RWPE2 (cell line): ENCODE results near the gene PMFBP1.

Experiments
- ATAC-seq: fragments of 200-7000 bp; cut with Tn5 transposase; 3 replicates; pipeline ENCODE4 v1.9.1; 2021; ENCODE audit warnings: low read depth
- DNase-seq: peaks from one replicate; pipeline ENCODE4 v3.0.0-alpha.2; 2020; ENCODE audit warnings: low spot score
- H3K27ac ChIP-seq: fragments of 450-650 bp; 2 replicates; pipeline ENCODE4 v1.5.1; 2017; ENCODE audit warnings: mild to moderate bottlenecking; ENCODE audit not compliant: poor library complexity, severe bottlenecking
- H3K27me3 ChIP-seq: fragments of 250-450 bp; sonication (Bioruptor Pico); 2 replicates; pipeline ENCODE4 v1.5.1; 2021; ENCODE audit warnings: mild to moderate bottlenecking, moderate library complexity; ENCODE audit not compliant: insufficient read depth, poor library complexity, severe bottlenecking
- H3K36me3 ChIP-seq: fragments of 250-450 bp; sonication (Bioruptor Pico); 2 replicates; pipeline ENCODE4 v1.5.1; 2020; ENCODE audit warnings: low read depth, mild to moderate bottlenecking, moderate library complexity
- H3K4me1 ChIP-seq: fragments of 250-450 bp; sonication (Bioruptor Pico); 2 replicates; pipeline ENCODE4 v1.5.1; 2021; ENCODE audit warnings: mild to moderate bottlenecking, moderate library complexity; ENCODE audit not compliant: insufficient read depth, poor library complexity, severe bottlenecking
- H3K4me3 ChIP-seq: fragments of 250-450 bp; sonication (Bioruptor Pico); 2 replicates; pipeline ENCODE4 v1.5.1; 2021; ENCODE audit warnings: mild to moderate bottlenecking, moderate library complexity; ENCODE audit not compliant: severe bottlenecking
- H3K9me3 ChIP-seq: fragments of 250-450 bp; sonication (Bioruptor Pico); 2 replicates; pipeline ENCODE4 v1.5.1; 2021; ENCODE audit warnings: mild to moderate bottlenecking, moderate library complexity; ENCODE audit not compliant: severe bottlenecking
- TF ChIP-seq, protein P1 (sequence below): fragments of 450-650 bp; IDR thresholded peaks from one replicate; pipeline ENCODE4 v1.5.1; 2017; ENCODE audit warnings: mild to moderate bottlenecking, moderate library complexity; ENCODE audit not compliant: poor library complexity, severe bottlenecking

The PMFBP1 gene, protein sequence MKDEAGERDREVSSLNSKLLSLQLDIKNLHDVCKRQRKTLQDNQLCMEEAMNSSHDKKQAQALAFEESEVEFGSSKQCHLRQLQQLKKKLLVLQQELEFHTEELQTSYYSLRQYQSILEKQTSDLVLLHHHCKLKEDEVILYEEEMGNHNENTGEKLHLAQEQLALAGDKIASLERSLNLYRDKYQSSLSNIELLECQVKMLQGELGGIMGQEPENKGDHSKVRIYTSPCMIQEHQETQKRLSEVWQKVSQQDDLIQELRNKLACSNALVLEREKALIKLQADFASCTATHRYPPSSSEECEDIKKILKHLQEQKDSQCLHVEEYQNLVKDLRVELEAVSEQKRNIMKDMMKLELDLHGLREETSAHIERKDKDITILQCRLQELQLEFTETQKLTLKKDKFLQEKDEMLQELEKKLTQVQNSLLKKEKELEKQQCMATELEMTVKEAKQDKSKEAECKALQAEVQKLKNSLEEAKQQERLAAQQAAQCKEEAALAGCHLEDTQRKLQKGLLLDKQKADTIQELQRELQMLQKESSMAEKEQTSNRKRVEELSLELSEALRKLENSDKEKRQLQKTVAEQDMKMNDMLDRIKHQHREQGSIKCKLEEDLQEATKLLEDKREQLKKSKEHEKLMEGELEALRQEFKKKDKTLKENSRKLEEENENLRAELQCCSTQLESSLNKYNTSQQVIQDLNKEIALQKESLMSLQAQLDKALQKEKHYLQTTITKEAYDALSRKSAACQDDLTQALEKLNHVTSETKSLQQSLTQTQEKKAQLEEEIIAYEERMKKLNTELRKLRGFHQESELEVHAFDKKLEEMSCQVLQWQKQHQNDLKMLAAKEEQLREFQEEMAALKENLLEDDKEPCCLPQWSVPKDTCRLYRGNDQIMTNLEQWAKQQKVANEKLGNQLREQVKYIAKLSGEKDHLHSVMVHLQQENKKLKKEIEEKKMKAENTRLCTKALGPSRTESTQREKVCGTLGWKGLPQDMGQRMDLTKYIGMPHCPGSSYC

DNA sequence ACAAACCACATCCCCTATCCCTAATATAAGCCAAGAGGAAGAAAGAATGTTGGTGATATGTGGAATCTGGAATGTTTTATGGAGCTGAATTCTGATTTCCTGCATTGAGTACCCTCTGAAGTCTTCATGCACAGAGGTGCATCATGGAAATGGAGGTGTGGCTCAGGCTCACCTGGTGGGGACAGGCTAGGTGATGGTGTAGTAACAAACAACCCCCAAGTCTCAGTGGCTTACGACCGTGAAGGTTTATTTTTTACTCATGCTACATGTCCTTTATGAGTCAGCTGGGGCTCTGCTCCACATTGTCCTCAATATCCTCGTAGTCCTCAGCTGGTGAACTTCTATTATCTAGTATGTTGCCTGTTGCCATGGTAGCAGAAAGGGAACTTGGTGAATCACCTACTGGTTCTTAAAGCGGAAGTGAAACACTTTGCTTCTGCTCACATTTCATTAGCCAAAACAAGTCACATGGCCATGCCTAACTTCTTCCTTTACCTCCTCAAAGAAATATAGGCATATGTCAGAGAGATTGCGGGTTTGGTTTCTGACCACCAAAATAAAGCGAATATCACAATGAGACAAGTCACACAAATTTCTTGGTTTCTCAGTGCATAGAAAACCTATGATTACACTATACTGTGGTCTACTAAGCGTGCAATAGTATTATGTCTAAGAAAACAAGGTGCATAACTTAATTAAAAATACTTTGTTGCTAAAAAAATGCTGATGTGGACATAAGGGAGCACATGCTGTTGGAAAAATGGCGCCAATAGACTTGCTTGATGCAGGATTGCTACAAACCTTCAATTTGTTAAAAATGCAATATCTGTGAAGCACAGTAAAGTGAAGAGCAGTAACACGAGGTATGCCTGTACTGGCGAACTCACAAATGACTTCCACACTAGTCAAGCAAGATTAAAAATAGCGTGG lies at the start of gene PMFBP1:
Gene PMFBP1 (minus strand): TSS at position 51 of the 930 bp plus-strand sequence. CDS start 947 bp downstream, outside the sequence.
- no peak for DNase-seq
- Histone ChIP-seq H3K9me3 (no peaks in the 10 kb centered on the region), H3K27ac (no peak within 1 kb of the TSS), H3K27me3 (no peaks in the 10 kb centered on the region), H3K36me3 (no peaks in the 10 kb centered on the region), H3K4me1 (peaks cover 4% of the 10 kb centered on the region), H3K4me3 (no peak within 1 kb of the TSS)
- TF ChIP-seq, protein P1, sequence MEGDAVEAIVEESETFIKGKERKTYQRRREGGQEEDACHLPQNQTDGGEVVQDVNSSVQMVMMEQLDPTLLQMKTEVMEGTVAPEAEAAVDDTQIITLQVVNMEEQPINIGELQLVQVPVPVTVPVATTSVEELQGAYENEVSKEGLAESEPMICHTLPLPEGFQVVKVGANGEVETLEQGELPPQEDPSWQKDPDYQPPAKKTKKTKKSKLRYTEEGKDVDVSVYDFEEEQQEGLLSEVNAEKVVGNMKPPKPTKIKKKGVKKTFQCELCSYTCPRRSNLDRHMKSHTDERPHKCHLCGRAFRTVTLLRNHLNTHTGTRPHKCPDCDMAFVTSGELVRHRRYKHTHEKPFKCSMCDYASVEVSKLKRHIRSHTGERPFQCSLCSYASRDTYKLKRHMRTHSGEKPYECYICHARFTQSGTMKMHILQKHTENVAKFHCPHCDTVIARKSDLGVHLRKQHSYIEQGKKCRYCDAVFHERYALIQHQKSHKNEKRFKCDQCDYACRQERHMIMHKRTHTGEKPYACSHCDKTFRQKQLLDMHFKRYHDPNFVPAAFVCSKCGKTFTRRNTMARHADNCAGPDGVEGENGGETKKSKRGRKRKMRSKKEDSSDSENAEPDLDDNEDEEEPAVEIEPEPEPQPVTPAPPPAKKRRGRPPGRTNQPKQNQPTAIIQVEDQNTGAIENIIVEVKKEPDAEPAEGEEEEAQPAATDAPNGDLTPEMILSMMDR: no peak
- ATAC-seq: peak; percentile 94

DNA sequence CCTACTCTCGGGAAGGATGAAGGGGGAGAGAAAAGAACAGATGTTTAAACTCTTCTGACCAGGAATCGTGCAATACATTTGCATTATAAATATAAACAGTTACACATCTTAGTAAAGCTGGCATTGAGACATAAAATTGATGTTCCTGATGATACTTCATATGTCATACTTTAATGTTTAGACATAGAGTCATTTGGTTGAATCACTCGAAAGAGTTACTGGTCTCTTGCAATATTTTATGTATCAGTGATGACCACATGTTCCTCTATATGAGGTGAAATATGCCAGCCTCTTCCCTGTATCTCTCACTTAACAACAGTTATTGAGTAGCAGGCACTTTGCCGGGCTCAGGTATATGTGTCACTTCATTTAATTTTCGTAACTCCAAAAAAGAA lies 49.7 kb upstream of the PMFBP1 start:
- H3K27ac ChIP-seq: no peak overlapping the region

DNA sequence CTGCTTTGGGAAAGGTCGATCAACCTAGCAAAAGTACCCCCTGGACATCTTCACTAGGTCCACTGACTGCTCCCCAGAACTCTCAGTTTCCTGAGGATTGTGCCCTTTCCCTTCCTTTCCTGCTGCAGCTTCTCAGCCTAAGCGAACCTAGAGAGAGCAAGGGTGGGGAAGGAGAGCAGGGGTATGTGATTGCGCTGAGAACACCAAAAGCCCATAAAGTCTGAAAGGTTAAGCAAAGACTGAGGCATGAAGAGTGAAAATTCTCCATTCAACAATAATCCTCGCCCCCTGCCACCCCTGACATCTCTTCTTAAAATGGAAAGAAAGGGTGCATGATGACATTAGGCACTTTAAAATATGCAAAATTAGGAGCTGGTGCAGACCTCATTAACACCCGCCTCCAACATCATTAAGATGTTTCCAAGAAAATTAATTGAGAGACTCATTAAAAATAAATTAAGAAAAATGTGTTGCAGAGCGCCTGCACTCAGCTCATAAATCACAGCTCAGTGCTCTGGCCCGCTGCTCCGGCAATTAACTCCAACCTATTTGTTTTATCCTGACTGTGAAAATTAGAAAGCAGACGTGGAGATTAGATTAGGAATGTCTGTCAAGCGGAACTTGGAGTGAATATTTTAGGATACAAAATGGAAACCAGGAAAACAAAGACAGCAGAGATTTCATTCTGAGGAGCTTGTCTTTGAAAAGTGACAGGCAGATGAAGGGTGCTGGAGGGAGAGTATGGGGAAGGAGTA lies 49.1 kb upstream of the PMFBP1 start:
- TF ChIP-seq, protein P1: no peak
- Histone ChIP-seq H3K27me3 (no peaks in the 10 kb centered on the region), H3K9me3 (no peaks in the 10 kb centered on the region), H3K36me3 (no peaks in the 10 kb centered on the region), H3K27ac (no peak overlapping the region), H3K4me3 (no peak overlapping the region), H3K4me1 (no peaks in the 10 kb centered on the region)
- no peak for ATAC-seq
- no peak for DNase-seq

More for the DNA sequence above, 49.7 kb upstream of the PMFBP1 start:
- TF ChIP-seq, protein P1: no peak
- DNase-seq: no peak
- H3K9me3 ChIP-seq: no peaks in the 10 kb centered on the region
- ATAC-seq: no peak
- H3K4me3 ChIP-seq: no peak overlapping the region
- no peaks in the 10 kb centered on the region for H3K36me3 ChIP-seq
- no peaks in the 10 kb centered on the region for H3K4me1 ChIP-seq
- no peaks in the 10 kb centered on the region for H3K27me3 ChIP-seq

DNA sequence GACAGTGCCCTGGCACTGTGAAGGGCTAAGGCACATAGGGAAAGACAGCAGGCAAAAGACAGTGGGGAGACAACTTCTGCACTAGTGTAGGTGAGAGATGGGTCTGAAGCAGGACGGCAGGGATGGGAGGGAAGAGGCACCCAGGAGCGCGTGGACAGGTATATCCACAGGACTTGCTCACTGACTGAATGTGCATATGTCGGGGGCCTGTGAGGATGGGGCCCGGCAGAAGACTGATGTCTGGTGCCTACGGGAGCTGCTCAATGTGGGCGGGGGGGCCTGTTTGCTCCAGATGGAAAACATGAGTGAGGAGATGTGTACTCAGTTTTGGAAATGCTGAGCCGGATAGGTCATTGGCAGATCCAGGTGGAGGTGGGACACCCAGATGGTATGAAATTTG lies 47.3 kb upstream of the PMFBP1 start:
- TF ChIP-seq, protein P1: no peak
- no peak for DNase-seq
- H3K27ac ChIP-seq: no peak overlapping the region

More for the DNA sequence above, 47.3 kb upstream of the PMFBP1 start:
- H3K9me3 ChIP-seq: no peaks in the 10 kb centered on the region
- ATAC-seq: no peak
- no peak overlapping the region for H3K4me3 ChIP-seq
- H3K4me1 ChIP-seq: no peaks in the 10 kb centered on the region
- H3K27me3 ChIP-seq: no peaks in the 10 kb centered on the region
- H3K36me3 ChIP-seq: no peaks in the 10 kb centered on the region
